ENCODE measurements around the gene KAT2B.

Gene KAT2B

DNA sequence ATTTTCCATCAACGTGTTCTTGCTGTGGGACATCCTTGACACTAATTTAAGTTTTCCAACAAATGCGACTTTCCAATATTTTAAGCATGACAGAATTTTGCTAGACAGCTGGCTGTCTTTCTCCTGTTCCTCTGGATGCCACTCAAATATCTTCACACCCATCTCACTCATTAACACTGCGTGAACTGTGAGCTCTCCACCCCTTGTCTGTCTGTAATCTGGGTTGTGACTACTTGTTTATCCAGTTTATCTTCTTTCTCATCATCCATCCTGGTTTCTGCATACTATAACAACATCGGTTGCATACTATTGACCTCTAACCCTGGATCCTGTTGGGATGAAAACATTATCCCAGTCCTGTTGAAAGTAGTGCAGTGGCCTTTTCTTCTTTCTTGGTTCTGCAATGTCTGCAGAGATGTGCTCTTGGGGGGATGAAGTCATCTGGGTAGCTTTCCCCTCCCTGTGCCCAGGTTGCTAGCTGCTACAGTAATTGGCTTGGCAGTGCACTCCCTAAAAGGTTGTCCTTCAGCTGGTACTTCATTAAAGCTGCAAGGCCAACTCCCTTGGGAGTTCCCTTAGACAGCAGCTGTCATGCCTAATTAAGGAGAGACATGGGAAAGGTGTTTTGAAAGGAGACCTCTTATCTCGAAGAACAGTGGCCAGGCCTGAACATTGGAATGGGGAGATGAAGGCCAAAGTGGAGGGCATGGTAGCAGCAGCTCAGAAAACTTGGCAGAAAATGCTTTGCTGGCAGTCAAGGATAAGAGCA, 24.7 kb downstream of the KAT2B start:
- DNase-seq (ENCODE audit: low read depth in 2 of 2) = no peak

- DNase-seq (ENCODE audit: low read depth in 2 of 2) = no peak
Observed at GRCh38 chr3:20066079-20066478, 25.8 kb downstream of the KAT2B start.

DNA sequence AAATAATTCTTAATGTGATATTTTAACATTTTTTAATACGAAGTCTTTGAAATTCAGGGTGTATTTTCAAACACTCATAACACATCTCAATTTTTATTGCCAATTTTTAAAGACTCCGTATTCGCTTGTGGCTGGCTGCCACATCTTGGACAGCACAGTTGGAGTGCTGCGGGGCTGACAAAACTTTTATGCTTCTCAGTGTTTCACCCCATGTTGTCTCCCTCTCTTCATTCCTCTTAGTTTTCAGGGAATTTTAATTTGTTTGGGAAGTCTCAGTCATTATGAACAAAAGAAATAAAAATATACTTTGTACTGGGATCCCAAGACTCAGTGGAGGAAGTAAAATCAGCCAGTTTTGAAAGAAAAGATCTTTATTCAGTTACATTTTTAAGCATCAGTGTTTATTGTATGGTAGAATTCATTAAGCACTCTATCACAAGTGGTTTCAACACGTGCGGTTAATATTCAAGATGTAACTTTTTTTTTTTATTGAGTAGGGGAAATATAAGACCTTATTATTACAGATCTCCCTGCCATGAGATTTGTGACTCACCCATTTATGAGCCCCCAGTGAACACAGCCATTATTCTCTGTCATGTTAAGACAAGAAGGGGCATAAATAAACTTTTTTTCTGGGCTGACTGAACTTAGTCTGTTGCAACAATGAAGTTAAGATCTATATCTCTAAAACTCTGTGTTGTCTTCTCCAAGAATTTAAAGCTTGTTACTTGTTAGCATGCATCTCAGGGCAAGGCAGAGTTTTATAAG, 26.8 kb downstream of the KAT2B start:
- no peak for DNase-seq (ENCODE audit: low read depth in 2 of 2)

DNA sequence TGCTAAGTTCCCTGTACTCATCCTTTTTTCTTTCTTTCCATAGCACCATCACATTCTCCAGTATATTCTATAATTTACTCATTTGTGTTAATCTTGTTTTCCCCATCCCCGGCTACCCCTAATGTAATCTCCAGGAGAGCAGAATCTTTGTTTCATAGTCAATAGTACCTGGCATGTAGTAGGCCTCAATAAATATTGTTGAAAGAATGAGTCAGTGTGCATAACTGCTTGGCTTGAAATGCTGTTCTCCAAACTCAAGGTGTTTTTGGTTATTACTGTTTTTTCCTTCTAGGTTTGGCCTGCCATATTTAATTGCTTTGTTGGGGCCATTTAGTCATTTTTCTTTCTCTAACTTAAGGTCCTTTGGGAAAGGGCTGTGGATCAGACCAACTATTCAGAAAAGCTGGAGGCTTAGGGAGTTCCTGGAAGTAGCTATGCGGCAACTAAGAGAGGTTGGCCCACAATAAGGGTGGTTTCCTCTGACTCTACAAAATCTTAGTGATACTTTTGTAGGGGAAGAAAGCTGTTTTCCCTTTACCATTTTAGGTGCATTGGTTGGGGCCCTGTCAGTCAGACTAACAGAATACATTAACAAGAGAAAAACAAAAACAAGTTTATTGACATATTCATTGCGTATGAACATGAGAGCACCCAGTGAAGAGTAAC, 28.4 kb downstream of the KAT2B start:
- DNase-seq (ENCODE audit: low read depth in 2 of 2) = no peak

DNA sequence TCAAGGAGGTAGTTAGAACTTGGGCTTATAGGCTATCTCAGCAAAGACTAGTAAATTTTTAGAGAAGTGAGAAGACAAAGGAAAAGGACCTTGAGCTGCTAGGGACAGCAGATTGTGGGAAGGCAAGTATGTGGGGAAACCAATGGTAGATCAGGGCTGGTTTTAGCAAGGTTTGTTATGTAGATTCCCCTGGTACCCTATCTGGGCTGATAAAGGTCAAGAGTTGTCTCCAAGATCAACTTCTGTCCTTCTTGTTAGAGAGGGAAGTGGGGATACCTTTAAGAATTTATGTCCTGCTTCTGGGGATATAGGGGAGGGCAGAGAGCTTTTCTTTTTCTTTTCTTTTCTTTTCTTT, 28.9 kb downstream of the KAT2B start:
- no peak for DNase-seq (ENCODE audit: low read depth in 2 of 2)

- DNase-seq (ENCODE audit: low read depth in 2 of 2) = no peak
Observed at GRCh38 chr3:20071175-20071574, 30.9 kb downstream of the KAT2B start.

GRCh38 chr3:20072422-20072821, 32.2 kb downstream of the KAT2B start:
- no peak for DNase-seq (ENCODE audit: low read depth in 2 of 2)

GRCh38 chr3:20073068-20073467, 32.8 kb downstream of the KAT2B start:
- DNase-seq (ENCODE audit: low read depth in 2 of 2) = no peak

GRCh38 chr3:20073683-20074082, 33.4 kb downstream of the KAT2B start:
- DNase-seq (ENCODE audit: low read depth in 2 of 2) = no peak

- no peak for DNase-seq (ENCODE audit: low read depth in 2 of 2)
Observed at GRCh38 chr3:20074226-20075063, 34.2 kb downstream of the KAT2B start.

GRCh38 chr3:20075197-20075596, 35.0 kb downstream of the KAT2B start:
- DNase-seq (ENCODE audit: low read depth in 2 of 2) = no peak

- DNase-seq (ENCODE audit: low read depth in 2 of 2) = no peak
Observed at GRCh38 chr3:20076296-20076997, 36.2 kb downstream of the KAT2B start.

GRCh38 chr3:20077068-20077467, 36.8 kb downstream of the KAT2B start:
- no peak for DNase-seq (ENCODE audit: low read depth in 2 of 2)

DNA sequence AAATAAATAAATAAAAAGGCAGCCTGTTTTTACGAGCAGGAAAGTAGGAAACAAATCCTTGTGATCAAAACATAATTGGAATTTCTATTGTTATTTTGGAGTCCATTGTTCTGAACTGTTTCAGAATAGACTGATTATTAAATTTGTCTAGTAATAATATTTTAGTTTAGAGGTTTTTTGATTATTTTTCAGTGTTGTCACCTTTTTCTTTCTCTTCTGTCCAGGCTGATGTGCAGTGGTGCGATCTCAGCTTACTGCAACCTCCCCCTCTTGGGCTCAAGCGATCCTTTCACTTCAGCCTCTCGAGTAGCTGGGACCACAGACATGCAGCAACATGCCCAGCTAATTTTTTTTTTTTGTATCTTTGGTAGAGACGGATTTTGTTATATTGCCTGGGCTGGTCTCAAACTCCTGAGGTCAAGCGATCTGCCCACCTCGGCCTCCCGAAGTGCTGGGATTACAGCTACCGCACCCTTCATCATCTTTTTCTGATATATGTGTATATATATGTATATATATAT, 38.0 kb downstream of the KAT2B start:
- no peak for DNase-seq (ENCODE audit: low read depth in 2 of 2)

GRCh38 chr3:20079621-20080020, 39.4 kb downstream of the KAT2B start:
- DNase-seq (ENCODE audit: low read depth in 2 of 2) = no peak

GRCh38 chr3:20080956-20081554, 40.8 kb downstream of the KAT2B start:
- DNase-seq (ENCODE audit: low read depth in 2 of 2) = peak in 1 of 2 donors; percentile 4

DNA sequence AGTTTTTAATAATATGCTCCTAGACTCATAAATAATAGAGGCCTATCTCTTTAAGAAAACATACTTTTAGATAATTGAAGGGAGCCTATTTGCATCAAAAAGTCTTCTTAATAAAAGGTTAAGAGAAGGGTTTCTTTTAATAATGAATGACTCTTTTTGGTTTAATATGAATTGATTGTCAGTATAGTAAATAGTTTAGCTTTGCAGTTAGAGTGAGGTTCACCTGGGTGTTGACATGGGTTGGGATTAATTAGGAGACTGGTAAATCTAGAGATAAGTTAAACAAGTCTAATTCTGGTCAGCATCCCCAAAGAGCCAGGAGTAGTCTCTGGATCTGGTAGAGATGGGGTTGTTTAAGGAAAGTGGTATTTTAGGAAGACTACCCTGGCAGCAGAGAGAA, 43.0 kb downstream of the KAT2B start:
- DNase-seq (ENCODE audit: low read depth in 2 of 2) = no peak

- DNase-seq (ENCODE audit: low read depth in 2 of 2) = no peak
Observed at GRCh38 chr3:20083953-20084352, 43.7 kb downstream of the KAT2B start.

GRCh38 chr3:20091331-20092047, 51.2 kb downstream of the KAT2B start:
- DNase-seq (ENCODE audit: low read depth in 2 of 2) = no peak

- DNase-seq (ENCODE audit: low read depth in 2 of 2) = no peak
Observed at GRCh38 chr3:20095470-20095869, 55.2 kb downstream of the KAT2B start.

Measured in activated CD8-positive, alpha-beta memory T cell treated with anti-CD3 and anti-CD28 coated beads for 4 hours (primary cell).